ENCODE results near the gene SNX30. TPM values are rescaled to one million over a fixed set of nuclear protein-coding genes. Genes with fewer than 3 reads are reported as not detected.
A peak's percentile ranks its signal among the peaks of the same experiment; 100 is the strongest.

SNX30 gene
- total RNA-seq, 1 donor from 2014 or later = 67.5 TPM

GRCh38 chr9:112863746-112864145 lies 113.2 kb downstream of the SNX30 start:
- no peaks in the 10 kb centered on the region for H3K9me3 ChIP-seq
- no peak for ATAC-seq
- no peak overlapping the region for H3K4me3 ChIP-seq
- intact Hi-C loops (cut with DNase I) = no loop called here
- H3K27ac ChIP-seq = peak overlapping the region; percentile 83
- no peak for DNase-seq
- peaks cover 69% of the 10 kb centered on the region for H3K4me1 ChIP-seq
- TF ChIP-seq CTCF (IDR thresholded peaks at IDR 0.05) = no peak
- H3K36me3 ChIP-seq = peaks cover 15% of the 10 kb centered on the region
- H3K27me3 ChIP-seq (ENCODE audit: low read depth) = no peaks in the 10 kb centered on the region

GRCh38 chr9:112864403-112864802 lies 113.8 kb downstream of the SNX30 start:
- intact Hi-C loops (cut with DNase I) = no loop called here

GRCh38 chr9:112864982-112865381 lies 114.4 kb downstream of the SNX30 start:
- Histone ChIP-seq H3K9me3 (no peaks in the 10 kb centered on the region), H3K4me1 (peaks cover 57% of the 10 kb centered on the region), H3K36me3 (peaks cover 28% of the 10 kb centered on the region), H3K27ac (no peak overlapping the region), H3K27me3 (ENCODE audit: low read depth) (no peaks in the 10 kb centered on the region), H3K4me3 (no peak overlapping the region)
- no peak for ATAC-seq
- no peak for TF ChIP-seq CTCF (IDR thresholded peaks at IDR 0.05)
- no peak for DNase-seq
- intact Hi-C loops (cut with DNase I) = no loop called here

More at GRCh38 chr9:112864403-112864802, 113.8 kb downstream of the SNX30 start:
- Histone ChIP-seq H3K4me1 (peaks cover 62% of the 10 kb centered on the region), H3K36me3 (peaks cover 22% of the 10 kb centered on the region), H3K4me3 (no peak overlapping the region), H3K9me3 (no peaks in the 10 kb centered on the region), H3K27me3 (ENCODE audit: low read depth) (no peaks in the 10 kb centered on the region), H3K27ac (peak overlapping the region; percentile 83)
- DNase-seq (no peak), ATAC-seq (no peak)
- no peak for TF ChIP-seq CTCF (IDR thresholded peaks at IDR 0.05)

- Histone ChIP-seq H3K27me3 (ENCODE audit: low read depth) (no peaks in the 10 kb centered on the region), H3K27ac (no peak overlapping the region), H3K36me3 (peaks cover 36% of the 10 kb centered on the region), H3K4me1 (peaks cover 41% of the 10 kb centered on the region), H3K4me3 (no peak overlapping the region), H3K9me3 (no peaks in the 10 kb centered on the region)
- ATAC-seq = peak; percentile 38 to 55
- no peak for DNase-seq
- no peak for TF ChIP-seq CTCF (IDR thresholded peaks at IDR 0.05)
- intact Hi-C loops (cut with DNase I) = no loop called here
These were observed 116.2 kb downstream of the SNX30 start for GRCh38 chr9:112866662-112867274.

- no peaks in the 10 kb centered on the region for H3K9me3 ChIP-seq
- intact Hi-C loops (cut with DNase I) = no loop called here
- H3K4me1 ChIP-seq = peaks cover 34% of the 10 kb centered on the region
- H3K27me3 ChIP-seq (ENCODE audit: low read depth) = no peaks in the 10 kb centered on the region
- peak; percentile 54 for DNase-seq
- peaks cover 36% of the 10 kb centered on the region for H3K36me3 ChIP-seq
- peak; percentile 87 to 92 for ATAC-seq
- H3K27ac ChIP-seq = peak overlapping the region; percentile 58
- TF ChIP-seq CTCF (IDR thresholded peaks at IDR 0.05) = no peak
- H3K4me3 ChIP-seq = no peak overlapping the region
These were observed 116.9 kb downstream of the SNX30 start for GRCh38 chr9:112867275-112867991.

Measured in lower lobe of right lung (tissue), 2 donors.